ENCODE data around the gene LRP1-AS.

The LRP1-AS gene

DNA sequence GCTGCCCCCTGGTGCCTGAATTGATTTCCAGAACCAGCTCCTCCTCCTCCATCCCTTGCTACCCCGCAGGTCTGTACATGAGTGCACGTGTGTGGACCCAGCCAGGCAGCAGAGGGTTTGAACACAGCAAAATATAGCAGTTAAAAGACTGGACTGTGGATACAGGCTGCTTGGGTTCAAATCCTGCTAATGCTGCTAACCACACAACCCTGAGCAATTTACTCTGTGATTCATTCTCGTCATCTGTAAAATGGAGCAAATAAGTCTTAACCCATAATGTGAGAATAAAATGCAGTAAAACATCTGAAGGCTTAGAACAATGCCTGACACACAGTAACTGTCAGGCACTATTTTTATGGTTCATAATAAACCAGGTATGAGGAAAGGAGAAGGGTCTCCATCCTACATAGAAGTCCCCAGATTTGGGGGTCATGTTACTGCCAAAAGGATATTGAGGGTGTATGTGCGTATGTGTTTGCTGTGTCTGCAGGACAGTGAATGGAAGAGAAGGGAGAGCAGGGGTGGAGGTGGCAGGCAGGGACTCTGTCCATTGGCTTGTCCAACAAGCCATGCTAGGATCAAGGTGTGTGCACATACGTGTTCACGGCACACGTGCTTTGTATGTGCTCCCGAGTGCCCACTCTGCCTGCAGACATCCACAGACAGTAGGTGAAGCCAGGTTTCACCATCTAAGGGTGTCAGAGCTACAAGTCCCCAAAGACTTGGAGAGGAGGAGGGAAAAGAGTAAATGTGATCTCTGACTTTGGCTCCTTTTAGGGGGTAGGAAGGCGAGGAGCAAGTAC, 34.7 kb downstream of the LRP1-AS start:
- H3K9me3 Mint-ChIP-seq = no peaks in the 10 kb centered on the region
- H3K4me1 Mint-ChIP-seq = peaks cover 32% of the 10 kb centered on the region
- TF ChIP-seq, protein P1, sequence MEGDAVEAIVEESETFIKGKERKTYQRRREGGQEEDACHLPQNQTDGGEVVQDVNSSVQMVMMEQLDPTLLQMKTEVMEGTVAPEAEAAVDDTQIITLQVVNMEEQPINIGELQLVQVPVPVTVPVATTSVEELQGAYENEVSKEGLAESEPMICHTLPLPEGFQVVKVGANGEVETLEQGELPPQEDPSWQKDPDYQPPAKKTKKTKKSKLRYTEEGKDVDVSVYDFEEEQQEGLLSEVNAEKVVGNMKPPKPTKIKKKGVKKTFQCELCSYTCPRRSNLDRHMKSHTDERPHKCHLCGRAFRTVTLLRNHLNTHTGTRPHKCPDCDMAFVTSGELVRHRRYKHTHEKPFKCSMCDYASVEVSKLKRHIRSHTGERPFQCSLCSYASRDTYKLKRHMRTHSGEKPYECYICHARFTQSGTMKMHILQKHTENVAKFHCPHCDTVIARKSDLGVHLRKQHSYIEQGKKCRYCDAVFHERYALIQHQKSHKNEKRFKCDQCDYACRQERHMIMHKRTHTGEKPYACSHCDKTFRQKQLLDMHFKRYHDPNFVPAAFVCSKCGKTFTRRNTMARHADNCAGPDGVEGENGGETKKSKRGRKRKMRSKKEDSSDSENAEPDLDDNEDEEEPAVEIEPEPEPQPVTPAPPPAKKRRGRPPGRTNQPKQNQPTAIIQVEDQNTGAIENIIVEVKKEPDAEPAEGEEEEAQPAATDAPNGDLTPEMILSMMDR (IDR thresholded peaks at IDR 0.05; ENCODE audit: unreplicated experiment in 3 of 3) = peak; percentile 85 to 89 (median 86)
- peak overlapping the region; percentile 96 to 100 (median 98) for H3K27ac Mint-ChIP-seq
- no peaks in the 10 kb centered on the region for H3K27me3 Mint-ChIP-seq (ENCODE audit: low read depth)
- H3K4me3 Mint-ChIP-seq = peak overlapping the region; percentile 90 to 93 (median 91)
- peaks cover 3% of the 10 kb centered on the region for H3K36me3 Mint-ChIP-seq (ENCODE audit: low read depth)

- H3K4me3 Mint-ChIP-seq = peak within 1 kb of the TSS; percentile 90 to 93 (median 91)
- peaks cover 17% of the 10 kb centered on the region for H3K36me3 Mint-ChIP-seq (ENCODE audit: low read depth)
- no peaks in the 10 kb centered on the region for H3K27me3 Mint-ChIP-seq (ENCODE audit: low read depth)
- H3K4me1 Mint-ChIP-seq = peaks cover 45% of the 10 kb centered on the region
- TF ChIP-seq, protein P1 (IDR thresholded peaks at IDR 0.05; ENCODE audit: unreplicated experiment in 3 of 3) = peak in 1 of 3 experiments; percentile 40
- H3K27ac Mint-ChIP-seq = peak within 1 kb of the TSS; percentile 96 to 100 (median 98)
- H3K9me3 Mint-ChIP-seq = no peaks in the 10 kb centered on the region
Measured at GRCh38 chr12:57111031-57111734, 36.2 kb downstream of the LRP1-AS start, which contains the start of gene STAT6. TSS of gene STAT6 (minus strand) at chr12:57111362. CDS start at chr12:57108278, 3,084 bp downstream.

- Mint-ChIP-seq H3K27ac (peak overlapping the region; percentile 96 to 100 (median 98)), H3K36me3 (ENCODE audit: low read depth) (peaks cover 18% of the 10 kb centered on the region), H3K4me3 (peak overlapping the region; percentile 90 to 93 (median 91)), H3K27me3 (ENCODE audit: low read depth) (no peaks in the 10 kb centered on the region), H3K9me3 (no peaks in the 10 kb centered on the region), H3K4me1 (peaks cover 50% of the 10 kb centered on the region)
- TF ChIP-seq, protein P1 (IDR thresholded peaks at IDR 0.05; ENCODE audit: unreplicated experiment in 3 of 3) = no peak
Measured at GRCh38 chr12:57110104-57111030, 37.1 kb downstream of the LRP1-AS start.

- peak overlapping the region; percentile 96 to 100 (median 98) for H3K27ac Mint-ChIP-seq
- no peaks in the 10 kb centered on the region for H3K27me3 Mint-ChIP-seq (ENCODE audit: low read depth)
- peaks cover 50% of the 10 kb centered on the region for H3K4me1 Mint-ChIP-seq
- H3K4me3 Mint-ChIP-seq = peak overlapping the region; percentile 90 to 93 (median 91)
- peaks cover 24% of the 10 kb centered on the region for H3K36me3 Mint-ChIP-seq (ENCODE audit: low read depth)
- H3K9me3 Mint-ChIP-seq = no peaks in the 10 kb centered on the region
- TF ChIP-seq, protein P1 (IDR thresholded peaks at IDR 0.05; ENCODE audit: unreplicated experiment in 3 of 3) = no peak
Measured at GRCh38 chr12:57109207-57110103, 38.0 kb downstream of the LRP1-AS start.
